CD4-positive, CD25-positive, alpha-beta regulatory T cell (primary cell): ENCODE measurements around the gene TEDC1. TPM values are rescaled to one million over a fixed set of nuclear protein-coding genes. Genes with fewer than 3 reads are reported as not detected.

Source experiments
- ATAC-seq, 2 donors: fragments of 150-1000 bp; cut with Tn5 transposase; one replicate each; pipeline ENCODE4 v1.10.0; 2021; ENCODE audit warnings: low read depth in 2 of 2, moderate number of reproducible peaks in 2 of 2, moderate library complexity in 1 of 2
- DNase-seq, 3 donors: peaks; one replicate each; pipeline versions ENCODE4 v3.0.0 to v3.0.0-alpha.2; 2012 to 2022; ENCODE audit warnings: mixed read lengths in 1 of 3
- H3K27ac ChIP-seq: one replicate; pipeline ENCODE4 v1.7.0; 2013; ENCODE audit warnings: mild to moderate bottlenecking, low read length; ENCODE audit not compliant: insufficient read depth, poor library complexity, severe bottlenecking
- H3K27me3 ChIP-seq: one replicate; pipeline ENCODE4 v1.7.0; 2013; ENCODE audit warnings: low read length; ENCODE audit not compliant: control insufficient read depth, insufficient read depth
- H3K36me3 ChIP-seq: one replicate; pipeline ENCODE4 v1.7.0; 2013; ENCODE audit warnings: mild to moderate bottlenecking, low read length, moderate library complexity; ENCODE audit not compliant: control insufficient read depth, insufficient read depth
- H3K4me1 ChIP-seq: 2 replicates; pipeline ENCODE4 v1.7.0; 2013; ENCODE audit warnings: mild to moderate bottlenecking, low read length; ENCODE audit not compliant: insufficient read depth, control insufficient read depth, poor library complexity, severe bottlenecking
- H3K4me3 ChIP-seq: one replicate; pipeline ENCODE4 v1.7.0; 2013; ENCODE audit warnings: low read depth, mild to moderate bottlenecking, low read length, moderate library complexity
- H3K9me3 ChIP-seq, 2 experiments: 1 replicate in 1 of 2; 2 replicates in 1 of 2; pipeline ENCODE4 v1.7.0; 2013; ENCODE audit warnings: low read length in 2 of 2, mild to moderate bottlenecking in 1 of 2, moderate library complexity in 1 of 2; ENCODE audit not compliant: control insufficient read depth in 2 of 2
- H3K27ac Mint-ChIP-seq, 3 donors: one replicate each; pipeline ENCODE4 v1.8.0; 2020 to 2022; ENCODE audit warnings: mild to moderate bottlenecking in 3 of 3, mixed read lengths in 3 of 3, moderate library complexity in 2 of 3
- H3K27me3 Mint-ChIP-seq: one replicate; pipeline ENCODE4 v1.8.0; 2022; ENCODE audit warnings: mild to moderate bottlenecking, mixed read lengths
- H3K36me3 Mint-ChIP-seq: one replicate; pipeline ENCODE4 v1.8.0; 2020; ENCODE audit warnings: mixed read lengths
- H3K4me1 Mint-ChIP-seq, 4 donors: one replicate each; pipeline ENCODE4 v1.8.0; 2020 to 2022; ENCODE audit warnings: mixed read lengths in 4 of 4, mild to moderate bottlenecking in 1 of 4
- H3K4me3 Mint-ChIP-seq, 4 donors: one replicate each; pipeline ENCODE4 v1.8.0; 2020 to 2022; ENCODE audit warnings: mild to moderate bottlenecking in 4 of 4, mixed read lengths in 4 of 4, moderate library complexity in 3 of 4
- H3K9me3 Mint-ChIP-seq, 7 donors: one replicate each; pipeline ENCODE4 v1.8.0; 2020 to 2022; ENCODE audit warnings: mixed read lengths in 7 of 7, mild to moderate bottlenecking in 3 of 7, moderate library complexity in 2 of 7
- polyA plus RNA-seq, 4 donors: library from polyadenylated mRNA; unstranded; fragments of 300-500 nt; fragmentation: Illumina TruSeq; gene quantifications; one replicate each; pipeline ENCODE4 v1.2.3, GENCODE V29; 2021
- total RNA-seq: library from RNA; stranded (reverse); gene quantifications from one replicate; pipeline ENCODE4 v1.2.3, GENCODE V29; 2022

Gene TEDC1
- total and polyA plus RNA-seq, 5 donors from 2014 or later = 5.5 to 118 (median 8.0) TPM

- Mint-ChIP-seq H3K27ac (no peak overlapping the region), H3K9me3 (no peaks in the 10 kb centered on the region), H3K36me3 (no peaks in the 10 kb centered on the region), H3K4me1 (no peaks in the 10 kb centered on the region), H3K27me3 (no peaks in the 10 kb centered on the region), H3K4me3 (peak overlapping the region in 1 of 4 donors; percentile 52)
- ATAC-seq = no peak
- Histone ChIP-seq H3K9me3 (no peaks in the 10 kb centered on the region), H3K27ac (no peak overlapping the region), H3K4me1 (no peaks in the 10 kb centered on the region), H3K36me3 (peaks cover 10% of the 10 kb centered on the region), H3K4me3 (no peak overlapping the region), H3K27me3 (no peaks in the 10 kb centered on the region)
- DNase-seq = no peak
These were observed 29.1 kb upstream of the TEDC1 start for GRCh38 chr14:105461903-105462302.

GRCh38 chr14:105464501-105464900 is 26.5 kb upstream of the TEDC1 start:
- Histone ChIP-seq H3K9me3 (no peaks in the 10 kb centered on the region), H3K4me1 (no peaks in the 10 kb centered on the region), H3K36me3 (peaks cover 10% of the 10 kb centered on the region), H3K4me3 (no peak overlapping the region), H3K27ac (no peak overlapping the region), H3K27me3 (no peaks in the 10 kb centered on the region)
- Mint-ChIP-seq H3K4me1 (no peaks in the 10 kb centered on the region), H3K27ac (no peak overlapping the region), H3K36me3 (no peaks in the 10 kb centered on the region), H3K9me3 (no peaks in the 10 kb centered on the region), H3K27me3 (no peaks in the 10 kb centered on the region), H3K4me3 (no peak overlapping the region)
- ATAC-seq (no peak), DNase-seq (no peak)

GRCh38 chr14:105465209-105466031 is 25.6 kb upstream of the TEDC1 start:
- Mint-ChIP-seq H3K27me3 (no peaks in the 10 kb centered on the region), H3K36me3 (no peaks in the 10 kb centered on the region), H3K9me3 (no peaks in the 10 kb centered on the region), H3K4me3 (no peak overlapping the region), H3K4me1 (no peaks in the 10 kb centered on the region), H3K27ac (no peak overlapping the region)
- Histone ChIP-seq H3K9me3 (no peaks in the 10 kb centered on the region), H3K27me3 (no peaks in the 10 kb centered on the region), H3K4me3 (no peak overlapping the region), H3K27ac (no peak overlapping the region), H3K4me1 (no peaks in the 10 kb centered on the region), H3K36me3 (peaks cover 10% of the 10 kb centered on the region)
- ATAC-seq (no peak), DNase-seq (no peak)

GRCh38 chr14:105466531-105467248 is 24.4 kb upstream of the TEDC1 start:
- H3K36me3 ChIP-seq = peaks cover 1% of the 10 kb centered on the region
- no peaks in the 10 kb centered on the region for H3K4me1 ChIP-seq
- Mint-ChIP-seq H3K36me3 (no peaks in the 10 kb centered on the region), H3K27ac (peak overlapping the region in 1 of 3 donors; percentile 14), H3K27me3 (no peaks in the 10 kb centered on the region), H3K9me3 (no peaks in the 10 kb centered on the region), H3K4me3 (no peak overlapping the region), H3K4me1 (no peaks in the 10 kb centered on the region)
- ATAC-seq (no peak), DNase-seq (no peak)
- H3K27me3 ChIP-seq = no peaks in the 10 kb centered on the region
- H3K4me3 ChIP-seq = no peak overlapping the region
- H3K27ac ChIP-seq = no peak overlapping the region
- H3K9me3 ChIP-seq = no peaks in the 10 kb centered on the region

- H3K36me3 Mint-ChIP-seq = no peaks in the 10 kb centered on the region
- Histone ChIP-seq H3K27me3 (no peaks in the 10 kb centered on the region), H3K4me3 (no peak overlapping the region), H3K4me1 (no peaks in the 10 kb centered on the region), H3K27ac (no peak overlapping the region), H3K9me3 (no peaks in the 10 kb centered on the region), H3K36me3 (no peaks in the 10 kb centered on the region)
- H3K27ac Mint-ChIP-seq = peak overlapping the region in 1 of 3 donors; percentile 14
- DNase-seq (no peak), ATAC-seq (no peak)
- no peaks in the 10 kb centered on the region for H3K9me3 Mint-ChIP-seq
- no peaks in the 10 kb centered on the region for H3K4me1 Mint-ChIP-seq
- H3K27me3 Mint-ChIP-seq = no peaks in the 10 kb centered on the region
- H3K4me3 Mint-ChIP-seq = no peak overlapping the region
These were observed 23.7 kb upstream of the TEDC1 start for GRCh38 chr14:105467249-105467941.

GRCh38 chr14:105467942-105468471 is 23.0 kb upstream of the TEDC1 start:
- Mint-ChIP-seq H3K4me1 (no peaks in the 10 kb centered on the region), H3K9me3 (no peaks in the 10 kb centered on the region), H3K27me3 (no peaks in the 10 kb centered on the region), H3K27ac (no peak overlapping the region), H3K36me3 (no peaks in the 10 kb centered on the region), H3K4me3 (no peak overlapping the region)
- ATAC-seq = no peak
- no peak for DNase-seq
- Histone ChIP-seq H3K36me3 (no peaks in the 10 kb centered on the region), H3K4me1 (no peaks in the 10 kb centered on the region), H3K4me3 (no peak overlapping the region), H3K27me3 (no peaks in the 10 kb centered on the region), H3K9me3 (no peaks in the 10 kb centered on the region), H3K27ac (no peak overlapping the region)

GRCh38 chr14:105468621-105469241 is 22.3 kb upstream of the TEDC1 start:
- no peak overlapping the region for H3K4me3 Mint-ChIP-seq
- ATAC-seq = no peak

More at GRCh38 chr14:105468621-105469241, 22.3 kb upstream of the TEDC1 start:
- H3K27ac Mint-ChIP-seq = no peak overlapping the region
- Histone ChIP-seq H3K36me3 (no peaks in the 10 kb centered on the region), H3K4me3 (no peak overlapping the region), H3K9me3 (no peaks in the 10 kb centered on the region), H3K4me1 (peaks cover 6% of the 10 kb centered on the region), H3K27ac (no peak overlapping the region), H3K27me3 (no peaks in the 10 kb centered on the region)
- DNase-seq = no peak
- no peaks in the 10 kb centered on the region for H3K27me3 Mint-ChIP-seq
- no peaks in the 10 kb centered on the region for H3K9me3 Mint-ChIP-seq
- H3K4me1 Mint-ChIP-seq = peaks cover 0 to 5% (median 0%) of the 10 kb centered on the region in 4 donors
- H3K36me3 Mint-ChIP-seq = no peaks in the 10 kb centered on the region
